GM23338 (cell line): Measurements from ENCODE around the gene RCSD1. TPM values are rescaled to one million over a fixed set of nuclear protein-coding genes. Genes with fewer than 3 reads are reported as not detected.

Source experiments
- ATAC-seq: fragments of 200-7000 bp; cut with Tn5 transposase; 3 replicates; pipeline ENCODE4 v1.9.1; 2020
- DNase-seq: peaks from one replicate; pipeline ENCODE4 v3.0.0-alpha.2; 2015; ENCODE audit warnings: low spot score
- H2AFZ ChIP-seq: fragments of 200-600 bp; sonication (generic); 2 replicates; pipeline ENCODE4 v1.8.0; 2016; ENCODE audit warnings: antibody characterized with exemption, mild to moderate bottlenecking, moderate library complexity
- H3F3A ChIP-seq: fragments of 200-600 bp; sonication (generic); replicated peaks from 2 replicates; pipeline ENCODE4 v1.8.0; 2017; ENCODE audit warnings: antibody characterized with exemption, mixed run types, low read depth
- H3K27ac ChIP-seq: fragments of 200-600 bp; sonication (generic); 2 replicates; pipeline ENCODE4 v1.6.1; 2016; ENCODE audit warnings: low read depth
- H3K27me3 ChIP-seq: fragments of 200-600 bp; sonication (generic); 2 replicates; pipeline ENCODE4 v1.8.0; 2016; ENCODE audit warnings: mild to moderate bottlenecking, mixed run types, moderate library complexity; ENCODE audit not compliant: insufficient read depth
- H3K36me3 ChIP-seq: fragments of 200-600 bp; sonication (generic); 2 replicates; pipeline ENCODE4 v1.8.0; 2016; ENCODE audit warnings: mild to moderate bottlenecking; ENCODE audit not compliant: insufficient read depth
- H3K4me1 ChIP-seq: fragments of 200-600 bp; sonication (generic); 2 replicates; pipeline ENCODE4 v1.8.0; 2016; ENCODE audit warnings: mild to moderate bottlenecking, moderate library complexity; ENCODE audit not compliant: insufficient read depth
- H3K4me2 ChIP-seq: fragments of 200-600 bp; sonication (generic); 2 replicates; pipeline ENCODE4 v1.7.1; 2017; ENCODE audit warnings: mixed run types
- H3K4me3 ChIP-seq: fragments of 200-600 bp; sonication (generic); 2 replicates; pipeline ENCODE4 v1.6.1; 2016; ENCODE audit warnings: mixed run types
- H3K79me2 ChIP-seq: fragments of 200-600 bp; sonication (generic); replicated peaks from 2 replicates; pipeline ENCODE4 v1.8.0; 2017; ENCODE audit warnings: mild to moderate bottlenecking; ENCODE audit not compliant: insufficient read depth
- H3K9me2 ChIP-seq: fragments of 200-600 bp; sonication (generic); 2 replicates; pipeline ENCODE4 v1.8.0; 2017; ENCODE audit not compliant: insufficient read depth
- H4K20me1 ChIP-seq: fragments of 200-600 bp; sonication (generic); replicated peaks from 2 replicates; pipeline ENCODE4 v1.8.0; 2017; ENCODE audit warnings: mild to moderate bottlenecking; ENCODE audit not compliant: insufficient read depth
- H3K27ac Mint-ChIP-seq: 2 replicates; pipeline ENCODE4 v1.8.0; 2020; ENCODE audit warnings: inconsistent platforms, mild to moderate bottlenecking, moderate library complexity, mixed read lengths
- H3K27me3 Mint-ChIP-seq: 3 replicates; pipeline ENCODE4 v1.8.0; 2022; ENCODE audit warnings: low read depth, mild to moderate bottlenecking, moderate library complexity, mixed read lengths, inconsistent platforms; ENCODE audit not compliant: insufficient read depth, poor library complexity
- H3K36me3 Mint-ChIP-seq: 3 replicates; pipeline ENCODE4 v1.8.0; 2021; ENCODE audit warnings: low read depth, mild to moderate bottlenecking, inconsistent platforms, moderate library complexity, mixed read lengths
- H3K4me1 Mint-ChIP-seq: 3 replicates; pipeline ENCODE4 v1.8.0; 2020; ENCODE audit warnings: mild to moderate bottlenecking, inconsistent platforms, mixed read lengths
- H3K4me3 Mint-ChIP-seq: 3 replicates; pipeline ENCODE4 v1.8.0; 2021; ENCODE audit warnings: moderate library complexity, mild to moderate bottlenecking, inconsistent platforms, mixed read lengths
- H3K9me3 Mint-ChIP-seq: 3 replicates; pipeline ENCODE4 v1.8.0; 2020; ENCODE audit warnings: moderate library complexity, mild to moderate bottlenecking, inconsistent platforms, mixed read lengths
- CREB1 ChIP-seq: fragments of 250-450 bp; sonication (Bioruptor Pico); IDR thresholded peaks from 2 replicates; pipeline ENCODE4 v1.5.0; 2020; ENCODE audit warnings: low read depth, mild to moderate bottlenecking, moderate library complexity
- EZH2 ChIP-seq: fragments of 200-600 bp; sonication (generic); IDR thresholded peaks from one replicate; pipeline ENCODE4 v1.8.0; 2017; ENCODE audit warnings: antibody characterized with exemption, mild to moderate bottlenecking, low read depth; ENCODE audit not compliant: unreplicated experiment
- EZH2phosphoT487 ChIP-seq: fragments of 200-600 bp; sonication (generic); IDR thresholded peaks from one replicate; pipeline ENCODE4 v1.8.1; 2018; ENCODE audit warnings: antibody characterized with exemption; ENCODE audit not compliant: unreplicated experiment
- JUNB ChIP-seq: IDR thresholded peaks from one replicate; pipeline ENCODE4 v1.6.1; 2016; ENCODE audit warnings: antibody characterized with exemption; ENCODE audit not compliant: unreplicated experiment
- NANOG ChIP-seq: IDR thresholded peaks from 2 replicates; pipeline ENCODE4 v1.6.1; 2016; ENCODE audit warnings: antibody characterized with exemption, borderline replicate concordance
- POLR2AphosphoS5 ChIP-seq: IDR thresholded peaks from 2 replicates; pipeline ENCODE4 v1.6.1; 2016; ENCODE audit warnings: antibody characterized with exemption, low read depth
- STAT1 ChIP-seq: IDR thresholded peaks from one replicate; pipeline ENCODE4 v1.6.1; 2016; ENCODE audit warnings: antibody characterized with exemption; ENCODE audit not compliant: unreplicated experiment
- ZNF114 ChIP-seq: fragments of 250-450 bp; sonication (Bioruptor Pico); IDR thresholded peaks from 2 replicates; pipeline ENCODE4 v1.5.0; 2020; ENCODE audit warnings: mild to moderate bottlenecking, moderate library complexity
- ZNF331 ChIP-seq: fragments of 250-450 bp; sonication (Bioruptor Pico); IDR thresholded peaks from 2 replicates; pipeline ENCODE4 v1.5.0; 2020; ENCODE audit warnings: low read depth, mild to moderate bottlenecking, moderate library complexity
- polyA plus RNA-seq: library from polyadenylated mRNA; unstranded; fragments of >200 nt; fragmentation: Nextera tagmentation; extraction: Ambion mirVana; gene quantifications from 2 replicates; pipeline ENCODE4 v1.2.1, GENCODE V29; 2016
- total RNA-seq: library from RNA; depleted of rRNA; stranded (reverse); fragments of >200 nt; shearing (Covaris generic); gene quantifications from 2 replicates; pipeline ENCODE4 v1.2.3, GENCODE V29; 2014
- TF ChIP-seq, protein P1 (sequence below): fragments of 250-450 bp; sonication (Bioruptor Pico); IDR thresholded peaks from 2 replicates; pipeline ENCODE4 v1.5.0; 2020; ENCODE audit warnings: mild to moderate bottlenecking, moderate library complexity
- TF ChIP-seq, protein P2 (sequence below): IDR thresholded peaks from one replicate; pipeline ENCODE4 v1.6.1; 2018; ENCODE audit warnings: antibody characterized with exemption; ENCODE audit not compliant: unreplicated experiment
- TF ChIP-seq, protein P3 (sequence below): IDR thresholded peaks from 2 replicates; pipeline ENCODE4 v1.6.1; 2016; ENCODE audit warnings: antibody characterized with exemption
- TF ChIP-seq, protein P4 (sequence below), 2 experiments: fragments of 200-600 bp in 1 of 2; sonication (generic) in 1 of 2; conservative IDR thresholded peaks; 2 replicates each; pipeline versions ENCODE4 v1.5.1 to v1.6.1; 2016 to 2017; ENCODE audit warnings: antibody characterized with exemption in 2 of 2, low read depth in 2 of 2, mild to moderate bottlenecking in 2 of 2, moderate library complexity in 1 of 2

Gene RCSD1
- total and polyA plus RNA-seq, 2 experiments from 2014 or later = 0.18 to 0.73 TPM

- TF ChIP-seq, protein P1, sequence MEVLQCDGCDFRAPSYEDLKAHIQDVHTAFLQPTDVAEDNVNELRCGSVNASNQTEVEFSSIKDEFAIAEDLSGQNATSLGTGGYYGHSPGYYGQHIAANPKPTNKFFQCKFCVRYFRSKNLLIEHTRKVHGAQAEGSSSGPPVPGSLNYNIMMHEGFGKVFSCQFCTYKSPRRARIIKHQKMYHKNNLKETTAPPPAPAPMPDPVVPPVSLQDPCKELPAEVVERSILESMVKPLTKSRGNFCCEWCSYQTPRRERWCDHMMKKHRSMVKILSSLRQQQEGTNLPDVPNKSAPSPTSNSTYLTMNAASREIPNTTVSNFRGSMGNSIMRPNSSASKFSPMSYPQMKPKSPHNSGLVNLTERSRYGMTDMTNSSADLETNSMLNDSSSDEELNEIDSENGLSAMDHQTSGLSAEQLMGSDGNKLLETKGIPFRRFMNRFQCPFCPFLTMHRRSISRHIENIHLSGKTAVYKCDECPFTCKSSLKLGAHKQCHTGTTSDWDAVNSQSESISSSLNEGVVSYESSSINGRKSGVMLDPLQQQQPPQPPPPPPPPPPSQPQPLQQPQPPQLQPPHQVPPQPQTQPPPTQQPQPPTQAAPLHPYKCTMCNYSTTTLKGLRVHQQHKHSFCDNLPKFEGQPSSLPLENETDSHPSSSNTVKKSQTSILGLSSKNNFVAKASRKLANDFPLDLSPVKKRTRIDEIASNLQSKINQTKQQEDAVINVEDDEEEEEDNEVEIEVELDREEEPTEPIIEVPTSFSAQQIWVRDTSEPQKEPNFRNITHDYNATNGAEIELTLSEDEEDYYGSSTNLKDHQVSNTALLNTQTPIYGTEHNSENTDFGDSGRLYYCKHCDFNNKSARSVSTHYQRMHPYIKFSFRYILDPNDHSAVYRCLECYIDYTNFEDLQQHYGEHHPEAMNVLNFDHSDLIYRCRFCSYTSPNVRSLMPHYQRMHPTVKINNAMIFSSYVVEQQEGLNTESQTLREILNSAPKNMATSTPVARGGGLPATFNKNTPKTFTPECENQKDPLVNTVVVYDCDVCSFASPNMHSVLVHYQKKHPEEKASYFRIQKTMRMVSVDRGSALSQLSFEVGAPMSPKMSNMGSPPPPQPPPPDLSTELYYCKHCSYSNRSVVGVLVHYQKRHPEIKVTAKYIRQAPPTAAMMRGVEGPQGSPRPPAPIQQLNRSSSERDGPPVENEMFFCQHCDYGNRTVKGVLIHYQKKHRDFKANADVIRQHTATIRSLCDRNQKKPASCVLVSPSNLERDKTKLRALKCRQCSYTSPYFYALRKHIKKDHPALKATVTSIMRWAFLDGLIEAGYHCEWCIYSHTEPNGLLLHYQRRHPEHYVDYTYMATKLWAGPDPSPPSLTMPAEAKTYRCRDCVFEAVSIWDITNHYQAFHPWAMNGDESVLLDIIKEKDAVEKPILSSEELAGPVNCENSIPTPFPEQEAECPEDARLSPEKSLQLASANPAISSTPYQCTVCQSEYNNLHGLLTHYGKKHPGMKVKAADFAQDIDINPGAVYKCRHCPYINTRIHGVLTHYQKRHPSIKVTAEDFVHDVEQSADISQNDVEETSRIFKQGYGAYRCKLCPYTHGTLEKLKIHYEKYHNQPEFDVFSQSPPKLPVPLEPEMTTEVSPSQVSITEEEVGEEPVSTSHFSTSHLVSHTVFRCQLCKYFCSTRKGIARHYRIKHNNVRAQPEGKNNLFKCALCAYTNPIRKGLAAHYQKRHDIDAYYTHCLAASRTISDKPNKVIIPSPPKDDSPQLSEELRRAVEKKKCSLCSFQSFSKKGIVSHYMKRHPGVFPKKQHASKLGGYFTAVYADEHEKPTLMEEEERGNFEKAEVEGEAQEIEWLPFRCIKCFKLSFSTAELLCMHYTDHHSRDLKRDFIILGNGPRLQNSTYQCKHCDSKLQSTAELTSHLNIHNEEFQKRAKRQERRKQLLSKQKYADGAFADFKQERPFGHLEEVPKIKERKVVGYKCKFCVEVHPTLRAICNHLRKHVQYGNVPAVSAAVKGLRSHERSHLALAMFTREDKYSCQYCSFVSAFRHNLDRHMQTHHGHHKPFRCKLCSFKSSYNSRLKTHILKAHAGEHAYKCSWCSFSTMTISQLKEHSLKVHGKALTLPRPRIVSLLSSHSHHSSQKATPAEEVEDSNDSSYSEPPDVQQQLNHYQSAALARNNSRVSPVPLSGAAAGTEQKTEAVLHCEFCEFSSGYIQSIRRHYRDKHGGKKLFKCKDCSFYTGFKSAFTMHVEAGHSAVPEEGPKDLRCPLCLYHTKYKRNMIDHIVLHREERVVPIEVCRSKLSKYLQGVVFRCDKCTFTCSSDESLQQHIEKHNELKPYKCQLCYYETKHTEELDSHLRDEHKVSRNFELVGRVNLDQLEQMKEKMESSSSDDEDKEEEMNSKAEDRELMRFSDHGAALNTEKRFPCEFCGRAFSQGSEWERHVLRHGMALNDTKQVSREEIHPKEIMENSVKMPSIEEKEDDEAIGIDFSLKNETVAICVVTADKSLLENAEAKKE (CRISPR knock-in tag) = no peak
Observed at GRCh38 chr1:167715157-167715999, 85.3 kb downstream of the RCSD1 start (continued).

DNA sequence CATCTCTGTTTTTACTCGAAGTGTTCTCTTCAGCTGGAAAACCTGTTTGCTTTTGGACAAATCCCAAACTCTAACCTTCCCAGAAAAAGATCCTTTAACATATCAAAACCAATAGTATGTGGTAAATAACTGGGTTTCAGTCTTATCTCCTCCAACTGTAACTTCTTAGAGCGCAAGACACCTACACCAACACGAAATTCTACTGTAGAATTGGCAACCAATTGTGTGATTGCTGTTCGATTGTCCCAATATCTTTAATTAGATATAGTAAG is 85.9 kb downstream of the RCSD1 start:
- Mint-ChIP-seq H3K4me3 (peak overlapping the region; percentile 94), H3K27ac (no peak overlapping the region), H3K27me3 (peaks cover 34% of the 10 kb centered on the region), H3K4me1 (peaks cover 20% of the 10 kb centered on the region), H3K9me3 (peaks cover 9% of the 10 kb centered on the region), H3K36me3 (peaks cover 8% of the 10 kb centered on the region)
- Histone ChIP-seq H4K20me1 (no peaks in the 10 kb centered on the region), H2AFZ (peak overlapping the region; percentile 91), H3K79me2 (no peaks in the 10 kb centered on the region), H3K36me3 (no peaks in the 10 kb centered on the region), H3K27me3 (peaks cover 29% of the 10 kb centered on the region), H3F3A (peaks cover 4% of the 10 kb centered on the region; the same call in 1 of the 2 replicates), H3K27ac (no peak overlapping the region), H3K4me2 (peak overlapping the region; percentile 85), H3K9me2 (no peaks in the 10 kb centered on the region), H3K4me3 (peak overlapping the region; percentile 82), H3K4me1 (peaks cover 21% of the 10 kb centered on the region)
- no peak for DNase-seq
- ATAC-seq = no peak
- no peak for TF ChIP-seq EZH2
- TF ChIP-seq, protein P2, sequence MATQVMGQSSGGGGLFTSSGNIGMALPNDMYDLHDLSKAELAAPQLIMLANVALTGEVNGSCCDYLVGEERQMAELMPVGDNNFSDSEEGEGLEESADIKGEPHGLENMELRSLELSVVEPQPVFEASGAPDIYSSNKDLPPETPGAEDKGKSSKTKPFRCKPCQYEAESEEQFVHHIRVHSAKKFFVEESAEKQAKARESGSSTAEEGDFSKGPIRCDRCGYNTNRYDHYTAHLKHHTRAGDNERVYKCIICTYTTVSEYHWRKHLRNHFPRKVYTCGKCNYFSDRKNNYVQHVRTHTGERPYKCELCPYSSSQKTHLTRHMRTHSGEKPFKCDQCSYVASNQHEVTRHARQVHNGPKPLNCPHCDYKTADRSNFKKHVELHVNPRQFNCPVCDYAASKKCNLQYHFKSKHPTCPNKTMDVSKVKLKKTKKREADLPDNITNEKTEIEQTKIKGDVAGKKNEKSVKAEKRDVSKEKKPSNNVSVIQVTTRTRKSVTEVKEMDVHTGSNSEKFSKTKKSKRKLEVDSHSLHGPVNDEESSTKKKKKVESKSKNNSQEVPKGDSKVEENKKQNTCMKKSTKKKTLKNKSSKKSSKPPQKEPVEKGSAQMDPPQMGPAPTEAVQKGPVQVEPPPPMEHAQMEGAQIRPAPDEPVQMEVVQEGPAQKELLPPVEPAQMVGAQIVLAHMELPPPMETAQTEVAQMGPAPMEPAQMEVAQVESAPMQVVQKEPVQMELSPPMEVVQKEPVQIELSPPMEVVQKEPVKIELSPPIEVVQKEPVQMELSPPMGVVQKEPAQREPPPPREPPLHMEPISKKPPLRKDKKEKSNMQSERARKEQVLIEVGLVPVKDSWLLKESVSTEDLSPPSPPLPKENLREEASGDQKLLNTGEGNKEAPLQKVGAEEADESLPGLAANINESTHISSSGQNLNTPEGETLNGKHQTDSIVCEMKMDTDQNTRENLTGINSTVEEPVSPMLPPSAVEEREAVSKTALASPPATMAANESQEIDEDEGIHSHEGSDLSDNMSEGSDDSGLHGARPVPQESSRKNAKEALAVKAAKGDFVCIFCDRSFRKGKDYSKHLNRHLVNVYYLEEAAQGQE = no peak
- no peak for TF ChIP-seq JUNB
- no peak for TF ChIP-seq EZH2phosphoT487
- no peak for TF ChIP-seq ZNF331 (CRISPR knock-in tag)
- no peak for TF ChIP-seq NANOG
- TF ChIP-seq ZNF114 = no peak
- TF ChIP-seq POLR2AphosphoS5 = no peak
- TF ChIP-seq, protein P3, sequence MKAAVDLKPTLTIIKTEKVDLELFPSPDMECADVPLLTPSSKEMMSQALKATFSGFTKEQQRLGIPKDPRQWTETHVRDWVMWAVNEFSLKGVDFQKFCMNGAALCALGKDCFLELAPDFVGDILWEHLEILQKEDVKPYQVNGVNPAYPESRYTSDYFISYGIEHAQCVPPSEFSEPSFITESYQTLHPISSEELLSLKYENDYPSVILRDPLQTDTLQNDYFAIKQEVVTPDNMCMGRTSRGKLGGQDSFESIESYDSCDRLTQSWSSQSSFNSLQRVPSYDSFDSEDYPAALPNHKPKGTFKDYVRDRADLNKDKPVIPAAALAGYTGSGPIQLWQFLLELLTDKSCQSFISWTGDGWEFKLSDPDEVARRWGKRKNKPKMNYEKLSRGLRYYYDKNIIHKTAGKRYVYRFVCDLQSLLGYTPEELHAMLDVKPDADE = no peak
- TF ChIP-seq, protein P4, sequence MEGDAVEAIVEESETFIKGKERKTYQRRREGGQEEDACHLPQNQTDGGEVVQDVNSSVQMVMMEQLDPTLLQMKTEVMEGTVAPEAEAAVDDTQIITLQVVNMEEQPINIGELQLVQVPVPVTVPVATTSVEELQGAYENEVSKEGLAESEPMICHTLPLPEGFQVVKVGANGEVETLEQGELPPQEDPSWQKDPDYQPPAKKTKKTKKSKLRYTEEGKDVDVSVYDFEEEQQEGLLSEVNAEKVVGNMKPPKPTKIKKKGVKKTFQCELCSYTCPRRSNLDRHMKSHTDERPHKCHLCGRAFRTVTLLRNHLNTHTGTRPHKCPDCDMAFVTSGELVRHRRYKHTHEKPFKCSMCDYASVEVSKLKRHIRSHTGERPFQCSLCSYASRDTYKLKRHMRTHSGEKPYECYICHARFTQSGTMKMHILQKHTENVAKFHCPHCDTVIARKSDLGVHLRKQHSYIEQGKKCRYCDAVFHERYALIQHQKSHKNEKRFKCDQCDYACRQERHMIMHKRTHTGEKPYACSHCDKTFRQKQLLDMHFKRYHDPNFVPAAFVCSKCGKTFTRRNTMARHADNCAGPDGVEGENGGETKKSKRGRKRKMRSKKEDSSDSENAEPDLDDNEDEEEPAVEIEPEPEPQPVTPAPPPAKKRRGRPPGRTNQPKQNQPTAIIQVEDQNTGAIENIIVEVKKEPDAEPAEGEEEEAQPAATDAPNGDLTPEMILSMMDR (conservative IDR thresholded peaks at IDR 0.05; ENCODE audit: low read depth in 2 of 2) = no peak
- no peak for TF ChIP-seq CREB1 (CRISPR knock-in tag)
- TF ChIP-seq STAT1 = no peak
